K562 (cell line): ENCODE results near the gene CTXN3. TPM values are rescaled to one million over a fixed set of nuclear protein-coding genes. Genes with fewer than 3 reads are reported as not detected.

ENCODE experiments used
- ATAC-seq: fragments of 200-7000 bp; cut with Tn5 transposase; 3 replicates; pipeline ENCODE4 v1.9.1; 2020; ENCODE audit warnings: moderate library complexity
- BruUV-seq: library from RNA; stranded (reverse); fragments of 400-500 nt; replicated peaks from 2 replicates; lab custom pipeline; 2021; lab: Mats Ljungman, UMichigan
- CTCF ChIA-PET: fragments of 300-600 bp; formaldehyde crosslinking; extraction: SDS; loops from one replicate; lab custom pipeline; 2021; ENCODE audit warnings: low intra/inter-chr PET ratio; lab: Yijun Ruan, JAX
- POLR2A ChIA-PET: fragments of 300-600, 350-650 bp; sonication (Branson Sonifier 250); formaldehyde crosslinking; extraction: SDS; loops from one replicate; lab custom pipeline; 2021; ENCODE audit warnings: antibody characterized with exemption, inconsistent platforms; lab: Yijun Ruan, JAX
- DNase-seq, 4 experiments: peaks; one replicate each; pipeline versions ENCODE4 v3.0.0 to v3.0.0-alpha.2; 2011 to 2018; ENCODE audit warnings: low spot score in 3 of 4, mixed read lengths in 3 of 4; ENCODE audit errors: extremely low read depth in 1 of 4
- FAIRE-seq: peaks from 2 replicates; lab custom pipeline; 2011; peaks lifted over from hg19 to GRCh38; lab: Jason Lieb, UNC
- H2AFZ ChIP-seq: 2 replicates; pipeline ENCODE4 v1.6.0; 2011; ENCODE audit warnings: low read depth, low read length, control low read depth, inconsistent platforms
- H3K27ac ChIP-seq: fragments of 200-600 bp; 3 replicates; pipeline ENCODE4 v1.8.0; 2011; ENCODE audit warnings: low read depth, mild to moderate bottlenecking, control low read depth, inconsistent platforms, low read length, moderate library complexity, mixed read lengths; ENCODE audit errors: extremely low read depth
- H3K27me3 ChIP-seq, 2 experiments: fragments of 300-600 bp in 1 of 2; 2 replicates in 1 of 2; 3 replicates in 1 of 2; pipeline versions ENCODE4 v1.6.0 to v1.8.0; 2011; ENCODE audit warnings: inconsistent platforms in 2 of 2, low read length in 2 of 2, mild to moderate bottlenecking in 1 of 2, mixed read lengths in 1 of 2, moderate library complexity in 1 of 2; ENCODE audit not compliant: control insufficient read depth in 2 of 2, insufficient read depth in 2 of 2
- H3K36me3 ChIP-seq: fragments of 300-600 bp; 3 replicates; pipeline ENCODE4 v1.8.0; 2011; ENCODE audit warnings: mild to moderate bottlenecking, low read length, inconsistent platforms; ENCODE audit not compliant: control insufficient read depth, insufficient read depth
- H3K4me1 ChIP-seq, 2 experiments: fragments of 200-600 bp in 1 of 2; replicated peaks in 1 of 2; 2 replicates in 1 of 2; 3 replicates in 1 of 2; pipeline versions ENCODE4 v1.5.1 to v1.8.0; 2011; ENCODE audit warnings: inconsistent platforms in 2 of 2, low read length in 2 of 2, mild to moderate bottlenecking in 1 of 2, mixed read lengths in 1 of 2, moderate library complexity in 1 of 2; ENCODE audit not compliant: control insufficient read depth in 2 of 2, insufficient read depth in 2 of 2
- H3K4me2 ChIP-seq: 2 replicates; pipeline ENCODE4 v1.6.1; 2011; ENCODE audit warnings: low read length, control low read depth, inconsistent platforms, mixed read lengths; ENCODE audit not compliant: insufficient read depth
- H3K4me3 ChIP-seq: fragments of 200-600 bp; sonication (generic), shearing (Covaris generic); 2 replicates; pipeline ENCODE4 v1.5.1; 2016; ENCODE audit warnings: control low read depth, inconsistent platforms
- H3K79me2 ChIP-seq: fragments of 200-600 bp; 3 replicates; pipeline ENCODE4 v1.8.0; 2011; ENCODE audit warnings: low read length, inconsistent platforms; ENCODE audit not compliant: control insufficient read depth, insufficient read depth
- H3K9ac ChIP-seq, 2 experiments: 2 replicates each; pipeline versions ENCODE4 v1.6.0 to v1.6.1; 2011; ENCODE audit warnings: low read depth in 2 of 2, low read length in 2 of 2, control low read depth in 1 of 2, inconsistent platforms in 1 of 2, mild to moderate bottlenecking in 1 of 2, mixed read lengths in 1 of 2; ENCODE audit not compliant: insufficient read depth in 1 of 2
- H3K9me1 ChIP-seq: one replicate; pipeline ENCODE4 v1.6.0; 2011; ENCODE audit warnings: inconsistent platforms, mild to moderate bottlenecking, low read length, moderate library complexity; ENCODE audit not compliant: control insufficient read depth, insufficient read depth
- H3K9me3 ChIP-seq: replicated peaks from 2 replicates; pipeline ENCODE4 v1.5.1; 2011; ENCODE audit warnings: low read depth, low read length, inconsistent platforms; ENCODE audit not compliant: control insufficient read depth, insufficient read depth
- H4K20me1 ChIP-seq: replicated peaks from 2 replicates; pipeline ENCODE4 v1.6.1; 2011; ENCODE audit warnings: low read length, inconsistent platforms, mixed read lengths; ENCODE audit not compliant: control insufficient read depth, insufficient read depth
- TEAD4 ChIP-seq, 2 experiments: sonication (generic) in 1 of 2; formaldehyde crosslinking in 1 of 2; IDR thresholded peaks; 2 replicates each; pipeline versions ENCODE4 v1.6.1 to v1.8.0; 2012 to 2022; ENCODE audit warnings: borderline replicate concordance in 1 of 2, inconsistent platforms in 1 of 2, low read length in 1 of 2, mild to moderate bottlenecking in 1 of 2, missing genetic modification reagents in 1 of 2
- TFAM ChIP-seq: fragments of 250-450 bp; sonication (Bioruptor Pico); conservative IDR thresholded peaks from 2 replicates; pipeline ENCODE4 v1.5.0; 2021; ENCODE audit warnings: mild to moderate bottlenecking, moderate library complexity
- TOE1 ChIP-seq, 2 experiments: fragments of 450-650 bp in 1 of 2; sonication (generic) in 1 of 2; formaldehyde crosslinking in 1 of 2; IDR thresholded peaks; 2 replicates each; pipeline versions ENCODE4 v1.7.1 to v1.8.0; 2016 to 2022; ENCODE audit warnings: borderline replicate concordance in 2 of 2, mild to moderate bottlenecking in 2 of 2, antibody characterized with exemption in 1 of 2, inconsistent platforms in 1 of 2, low read depth in 1 of 2, missing genetic modification reagents in 1 of 2, moderate library complexity in 1 of 2
- WHSC1 ChIP-seq: IDR thresholded peaks from one replicate; pipeline ENCODE4 v1.6.1; 2012; ENCODE audit warnings: low read length, control low read depth, inconsistent platforms
- ZNF217 ChIP-seq: sonication (generic); formaldehyde crosslinking; IDR thresholded peaks from 2 replicates; pipeline ENCODE4 v1.8.0; 2022; ENCODE audit warnings: mild to moderate bottlenecking, missing genetic modification reagents
- ZNF76 ChIP-seq: fragments of 250-450 bp; sonication (Bioruptor Pico); IDR thresholded peaks from 2 replicates; pipeline ENCODE4 v1.4.0; 2020; ENCODE audit warnings: mild to moderate bottlenecking, moderate library complexity, borderline replicate concordance
- ZSCAN32 ChIP-seq: fragments of 450-650 bp; formaldehyde crosslinking; IDR thresholded peaks from 2 replicates; pipeline ENCODE4 v1.4.0; 2020; ENCODE audit warnings: mild to moderate bottlenecking, moderate library complexity
- WGBS: fragments of 100-300 bp; shearing (Covaris generic); methylation state at CpG from one replicate; pipeline ENCODE4 v1.1.6; 2016; ENCODE audit warnings: low coverage, mixed read lengths; ENCODE audit not compliant: insufficient coverage; ENCODE audit errors: missing lambda C conversion rate; 5-methylcytosine and 5-hydroxymethylcytosine counted together
- in situ Hi-C: fragments of 300-500 bp; cut with MboI; formaldehyde crosslinking; loops from 4 replicates; pipeline ENCODE4 v1.15.0; 2018; ENCODE audit warnings: inconsistent platforms, mixed read lengths
- intact Hi-C: fragments of 100-400 bp; cut with micrococcal nuclease; formaldehyde crosslinking; loops from 2 replicates; pipeline ENCODE4 v1.14.2; 2022
- polyA plus RNA-seq, 8 experiments: library from polyadenylated mRNA; depleted of rRNA in 4 of 8; stranded (reverse) in 5 of 8; unstranded in 3 of 8; fragments of >200 nt; fragmentation: Nextera tagmentation in 2 of 8; fragmentation: Illumina TruSeq in 1 of 8; extraction: Ambion mirVana in 2 of 8; extraction: Trizol in 1 of 8; gene quantifications; 2 replicates each; pipeline versions ENCODE4 v1.2.1 to v1.2.3, GENCODE V29; 2011 to 2014; ENCODE audit warnings: inconsistent platforms in 1 of 8, missing spikeins in 1 of 8
- total RNA-seq, 7 experiments: library from RNA; depleted of rRNA in 6 of 7; stranded (reverse); fragments of >200 nt in 6 of 7; fragmentation: Illumina TruSeq in 2 of 7; extraction: Trizol in 2 of 7; gene quantifications; 2 replicates each; pipeline versions ENCODE4 v1.2.1 to v1.2.3, GENCODE V29; 2011 to 2021; ENCODE audit warnings: low replicate concordance in 1 of 7

Gene CTXN3
- total and polyA plus RNA-seq, 9 of the 15 experiments (the other 6 are each of a cell fraction or from before 2014, with no cell fraction given), result not detected

- Histone ChIP-seq H3K4me3 (no peak overlapping the region), H2AFZ (peak overlapping the region; percentile 35; the same call in 1 of the 2 replicates), H3K36me3 (no peaks in the 10 kb centered on the region), H3K4me2 (no peak overlapping the region), H3K79me2 (no peaks in the 10 kb centered on the region), H3K9me1 (no peaks in the 10 kb centered on the region), H3K9me3 (no peaks in the 10 kb centered on the region), H3K4me1 (no peaks in the 10 kb centered on the region), H4K20me1 (no peaks in the 10 kb centered on the region), H3K27me3 (no peaks in the 10 kb centered on the region; a peak in 1 of 5 replicates), H3K27ac (no peak overlapping the region), H3K9ac (no peak overlapping the region)
- ATAC-seq (no peak), FAIRE-seq (no peak), DNase-seq (no peak)
- 2% methylated on average over 6 of the region's 6 CpGs for WGBS
- in situ Hi-C loops (no loop called here), intact Hi-C loops (no loop called here)
- ChIA-PET POLR2A (no interaction called here), CTCF (no interaction called here)
- TF ChIP-seq WHSC1 (no peak), ZNF76 (CRISPR knock-in tag) (no peak), TOE1 (IDR thresholded peaks at IDR 0.05; ENCODE audit: borderline replicate concordance) (no peak), TOE1 (CRISPR knock-in tag; IDR thresholded peaks at IDR 0.05; ENCODE audit: borderline replicate concordance, low read depth) (no peak), ZSCAN32 (no peak), ZNF217 (CRISPR knock-in tag) (no peak), TEAD4 (IDR thresholded peaks at IDR 0.05; ENCODE audit: low read length) (no peak), TEAD4 (CRISPR knock-in tag; IDR thresholded peaks at IDR 0.05; ENCODE audit: borderline replicate concordance) (no peak), TFAM (CRISPR knock-in tag) (no peak)
- no TSS peak for BruUV-seq
Observed at GRCh38 chr5:127700237-127700766, 51.4 kb downstream of the CTXN3 start.
